Heart left ventricle (tissue), 16 donors: ENCODE results near the gene CPPED1. TPM values are rescaled to one million over a fixed set of nuclear protein-coding genes. Genes with fewer than 3 reads are reported as not detected.
A peak's percentile ranks its signal among the peaks of the same experiment; 100 is the strongest.
"Not testable (repeated sequence)": the region's sequence is repeated elsewhere in the genome, so short reads cannot be mapped to it uniquely, and the experiment has no call there.

Experiments
- ATAC-seq, 4 donors: fragments of 200-7000 bp; cut with Tn5 transposase; one replicate each; pipeline ENCODE4 v1.9.1; 2020 to 2022; ENCODE audit warnings: moderate library complexity in 4 of 4, mild to moderate bottlenecking in 3 of 4, moderate number of reproducible peaks in 1 of 4
- DNase-seq, 5 donors: peaks; one replicate each; pipeline ENCODE4 v3.0.0-alpha.2; 2020
- H3K27ac ChIP-seq, 12 donors: fragments of 200-600 bp; sonication (generic) in 4 of 12; one replicate each; pipeline versions ENCODE4 v1.5.0 to v1.8.0; 2016 to 2022; ENCODE audit warnings: mild to moderate bottlenecking in 2 of 12
- H3K27me3 ChIP-seq, 9 donors: fragments of 200-600 bp; sonication (generic) in 2 of 9; one replicate each; pipeline versions ENCODE4 v1.5.1 to v1.8.0; 2016 to 2022; ENCODE audit warnings: mild to moderate bottlenecking in 3 of 9
- H3K36me3 ChIP-seq, 9 donors: fragments of 200-600 bp; sonication (generic) in 2 of 9; one replicate each; pipeline versions ENCODE4 v1.5.0 to v1.8.0; 2018 to 2022; ENCODE audit warnings: mild to moderate bottlenecking in 2 of 9
- H3K4me1 ChIP-seq, 12 donors: fragments of 200-600 bp; sonication (generic) in 4 of 12; one replicate each; pipeline versions ENCODE4 v1.5.0 to v1.8.0; 2016 to 2022; ENCODE audit warnings: mild to moderate bottlenecking in 3 of 12
- H3K4me3 ChIP-seq, 12 donors: fragments of 200-600 bp; sonication (generic) in 4 of 12; one replicate each; pipeline versions ENCODE4 v1.5.0 to v1.8.0; 2017 to 2022; ENCODE audit warnings: mild to moderate bottlenecking in 9 of 12, moderate library complexity in 4 of 12
- H3K9me3 ChIP-seq, 12 donors: fragments of 200-600 bp; sonication (generic) in 4 of 12; one replicate each; pipeline versions ENCODE4 v1.5.0 to v1.8.0; 2016 to 2022; ENCODE audit warnings: mild to moderate bottlenecking in 1 of 12
- CTCF ChIP-seq, 12 donors: fragments of 200-600 bp; sonication (generic) in 4 of 12; IDR thresholded peaks; one replicate each; pipeline versions ENCODE4 v1.5.0 to v1.8.0; 2018 to 2022; ENCODE audit warnings: antibody characterized with exemption in 12 of 12, mild to moderate bottlenecking in 5 of 12
- POLR2A ChIP-seq, 2 donors: fragments of 450-650 bp; IDR thresholded peaks; one replicate each; pipeline ENCODE4 v1.6.1; 2017; ENCODE audit warnings: antibody characterized with exemption in 2 of 2, mild to moderate bottlenecking in 2 of 2, moderate library complexity in 2 of 2
- WGBS, 4 donors: extraction: QIAGEN DNeasy Blood & Tissue Kit in 2 of 4; methylation state at CpG; one replicate each; pipeline versions ENCODE4 v1.1.5 to v1.1.7; 2013 to 2018; 5-methylcytosine and 5-hydroxymethylcytosine counted together
- intact Hi-C, 10 donors: fragments of 100-400 bp; cut with DNase I; formaldehyde crosslinking; loops; one replicate each; pipeline versions ENCODE4 v1.11.1 to v1.14.2; 2022
- polyA plus RNA-seq, 2 donors: library from polyadenylated mRNA; stranded (reverse); fragments of 200-250 nt; gene quantifications; one replicate each; pipeline ENCODE4 v1.2.3, GENCODE V29; 2013
- total RNA-seq, 9 donors: library from RNA; depleted of rRNA in 2 of 9; stranded (reverse); fragments of >200 nt in 2 of 9; fragmentation: NEBNext Ultra II Directional in 3 of 9; extraction: Animal tissue kit (Norgen Biotek cat#: 25700) in 3 of 9; gene quantifications; one replicate each; pipeline versions ENCODE4 v1.1.0 to v1.2.4, GENCODE V29; 2016 to 2023
- donor health status: ischemic (EF 13 %, LVEDD 7.1; RV severe dilation, severe dysfunction).
- donor health status: healthy with polysubstance abuse.
- donor health status: DM: no; HTN: yes; CAD: no.
- donor health status: DM: no; HTN: no; CAD: no.
- donor health status: ischemic (EF 25% LVEDD 6.9; RV normal size, moderate dysfunction).
- donor health status: ischemic (EF 25% LVEDD 5.7; RV mildly dilated, moderate dysfunction).
- donor health status: healthy.
- donor health status: DM: yes; HTN: yes; CAD: no.
- donor health status: ischemic (EF 35%, LVEDD 5.7; RV mildly dilated, moderate dysfunction).
- donor health status: nonischemic (EF 11% LVEDD 7.7; RV severe dilation, severe dysfunction).
- donor health status: DM: yes; HTN: yes; CAD: no.
- donor health status: PGD.
- donor health status: ischemic (EF 29% LVEDD 5.4; RV normal size, mild dysfunction).
- donor health status: nonischemic (EF 23%, LVEDD 6.1; RV moderate dilation, normal function).

Gene CPPED1
- total and polyA plus RNA-seq, 11 donors: 5.6 to 25.1 (median 11.7) TPM

GRCh38 chr16:12771341-12771798 lies 32.3 kb downstream of the CPPED1 start:
- intact Hi-C loops: no loop called here
- 42 to 80% (median 63%) methylated on average over 5 of the region's 5 CpGs for WGBS, 4 donors
- Histone ChIP-seq H3K4me1 (peaks cover 0 to 7% (median 0%) of the 10 kb centered on the region in 12 donors), H3K36me3 (peaks cover 0 to 20% (median 3%) of the 10 kb centered on the region in 9 donors), H3K9me3 (no peaks in the 10 kb centered on the region), H3K27ac (no peak overlapping the region), H3K27me3 (no peaks in the 10 kb centered on the region), H3K4me3 (no peak overlapping the region)
- TF ChIP-seq POLR2A (IDR thresholded peaks at IDR 0.05) (no peak), CTCF (IDR thresholded peaks at IDR 0.05) (no peak)
- no peak for DNase-seq
- peak; percentile 31 to 77 (median 32) for ATAC-seq

GRCh38 chr16:12769525-12769924 lies 34.2 kb downstream of the CPPED1 start:
- intact Hi-C loops: no loop called here
- 83 to 94% (median 88%) methylated on average over 7 of the region's 7 CpGs for WGBS, 4 donors

GRCh38 chr16:12767897-12768296 lies 35.8 kb downstream of the CPPED1 start:
- 79 to 93% (median 83%) methylated on average over 6 of the region's 6 CpGs for WGBS, 4 donors

More at GRCh38 chr16:12769525-12769924, 34.2 kb downstream of the CPPED1 start:
- TF ChIP-seq CTCF (IDR thresholded peaks at IDR 0.05) (no peak), POLR2A (IDR thresholded peaks at IDR 0.05) (no peak)
- DNase-seq (no peak), ATAC-seq (no peak)
- Histone ChIP-seq H3K4me1 (peaks cover 0 to 9% (median 0%) of the 10 kb centered on the region in 12 donors), H3K36me3 (peaks cover 0 to 2% (median 0%) of the 10 kb centered on the region in 9 donors), H3K27ac (no peak overlapping the region), H3K4me3 (no peak overlapping the region), H3K27me3 (no peaks in the 10 kb centered on the region), H3K9me3 (no peaks in the 10 kb centered on the region)

GRCh38 chr16:12766853-12767252 lies 36.8 kb downstream of the CPPED1 start:
- Histone ChIP-seq H3K27me3 (no peaks in the 10 kb centered on the region), H3K9me3 (no peaks in the 10 kb centered on the region), H3K4me1 (peaks cover 0 to 9% (median 1%) of the 10 kb centered on the region in 12 donors), H3K36me3 (no peaks in the 10 kb centered on the region), H3K27ac (no peak overlapping the region), H3K4me3 (no peak overlapping the region)
- no peak for DNase-seq
- intact Hi-C loops: no loop called here
- TF ChIP-seq POLR2A (IDR thresholded peaks at IDR 0.05) (no peak), CTCF (IDR thresholded peaks at IDR 0.05) (no peak)
- no peak for ATAC-seq
- WGBS, 4 donors: 94 to 99% (median 96%) methylated on average over 5 of the region's 5 CpGs

More at GRCh38 chr16:12767897-12768296, 35.8 kb downstream of the CPPED1 start:
- no peak overlapping the region for H3K27ac ChIP-seq
- no peak overlapping the region for H3K4me3 ChIP-seq
- no peak for ATAC-seq
- H3K9me3 ChIP-seq: no peaks in the 10 kb centered on the region
- intact Hi-C loops: no loop called here
- H3K36me3 ChIP-seq: no peaks in the 10 kb centered on the region
- no peak for DNase-seq
- no peaks in the 10 kb centered on the region for H3K27me3 ChIP-seq
- TF ChIP-seq POLR2A (IDR thresholded peaks at IDR 0.05) (no peak), CTCF (IDR thresholded peaks at IDR 0.05) (no peak)
- peaks cover 0 to 9% (median 1%) of the 10 kb centered on the region in 12 donors for H3K4me1 ChIP-seq

- ATAC-seq, H3K4me1 ChIP-seq, H3K27ac ChIP-seq, DNase-seq, intact Hi-C loops, H3K27me3 ChIP-seq, H3K4me3 ChIP-seq, H3K9me3 ChIP-seq, H3K36me3 ChIP-seq: not testable (repeated sequence)
- 75 to 78% (median 76%) methylated on average over 3 of the region's 3 CpGs for WGBS, 4 donors
These were observed 37.5 kb downstream of the CPPED1 start for GRCh38 chr16:12766208-12766607.
